CD14-positive monocyte (primary cell): ENCODE data around the gene TEX19. TPM values are rescaled to one million over a fixed set of nuclear protein-coding genes. Genes with fewer than 3 reads are reported as not detected.
A peak's percentile ranks its signal among the peaks of the same experiment; 100 is the strongest.
"Not testable (repeated sequence)": the region's sequence is repeated elsewhere in the genome, so short reads cannot be mapped to it uniquely, and the experiment has no call there.

Experiments
- DNase-seq, 3 donors: peaks; one replicate each; pipeline ENCODE4 v3.0.0-alpha.2; 2011 to 2022
- H2AFZ ChIP-seq: 2 replicates; pipeline ENCODE4 v1.6.0; 2012; ENCODE audit warnings: mild to moderate bottlenecking, low read depth, low read length, inconsistent platforms; ENCODE audit not compliant: insufficient read depth, poor library complexity, severe bottlenecking
- H3K27ac ChIP-seq, 2 donors: 1 replicate in 1 of 2; 2 replicates in 1 of 2; pipeline ENCODE4 v1.5.1; 2012 to 2013; ENCODE audit warnings: low read length in 2 of 2, control low read depth in 1 of 2, inconsistent platforms in 1 of 2, low read depth in 1 of 2, mild to moderate bottlenecking in 1 of 2
- H3K27me3 ChIP-seq, 2 donors: one replicate each; pipeline versions ENCODE4 v1.6.0 to v1.6.1; 2011 to 2013; ENCODE audit warnings: low read length in 2 of 2; ENCODE audit not compliant: control insufficient read depth in 2 of 2, insufficient read depth in 2 of 2
- H3K36me3 ChIP-seq, 2 donors: replicated peaks in 1 of 2; 1 replicate in 1 of 2; 2 replicates in 1 of 2; pipeline versions ENCODE4 v1.5.1 to v1.6.1; 2012 to 2013; ENCODE audit warnings: low read length in 2 of 2, control low read depth in 1 of 2, inconsistent platforms in 1 of 2, mild to moderate bottlenecking in 1 of 2; ENCODE audit not compliant: insufficient read depth in 2 of 2, control insufficient read depth in 1 of 2
- H3K4me1 ChIP-seq, 2 donors: 1 replicate in 1 of 2; 2 replicates in 1 of 2; pipeline versions ENCODE4 v1.5.1 to v1.6.1; 2012 to 2013; ENCODE audit warnings: low read length in 2 of 2, control low read depth in 1 of 2, inconsistent platforms in 1 of 2, mild to moderate bottlenecking in 1 of 2, moderate library complexity in 1 of 2; ENCODE audit not compliant: insufficient read depth in 2 of 2, control insufficient read depth in 1 of 2
- H3K4me2 ChIP-seq: replicated peaks from 2 replicates; pipeline ENCODE3; 2012; ENCODE audit warnings: low read length, moderate library complexity, mild to moderate bottlenecking; ENCODE audit not compliant: poor library complexity, severe bottlenecking; ENCODE audit errors: extremely low read depth
- H3K4me3 ChIP-seq, 3 experiments: fragments of 200-600 bp in 1 of 3; sonication (generic) in 1 of 3; replicated peaks in 1 of 3; 1 replicate in 2 of 3; 2 replicates in 1 of 3; pipeline ENCODE4 v1.5.1; 2011 to 2013; ENCODE audit warnings: low read length in 3 of 3, mild to moderate bottlenecking in 3 of 3, control low read depth in 2 of 3, low read depth in 2 of 3, inconsistent platforms in 1 of 3, moderate library complexity in 1 of 3
- H3K79me2 ChIP-seq: 2 replicates; pipeline ENCODE4 v1.6.0; 2012; ENCODE audit warnings: mild to moderate bottlenecking, control low read depth, inconsistent platforms, low read length, moderate library complexity; ENCODE audit not compliant: insufficient read depth
- H3K9ac ChIP-seq: 2 replicates; pipeline ENCODE4 v1.6.0; 2017; ENCODE audit warnings: low read length, mild to moderate bottlenecking; ENCODE audit not compliant: insufficient read depth, poor library complexity, severe bottlenecking
- H3K9me3 ChIP-seq, 2 donors: replicated peaks in 1 of 2; 1 replicate in 1 of 2; 2 replicates in 1 of 2; pipeline versions ENCODE4 v1.5.1 to v1.6.1; 2012 to 2013; ENCODE audit warnings: low read length in 2 of 2, control low read depth in 1 of 2; ENCODE audit not compliant: control insufficient read depth in 1 of 2, insufficient read depth in 1 of 2
- H4K20me1 ChIP-seq: 2 replicates; pipeline ENCODE4 v1.6.0; 2012; ENCODE audit warnings: mild to moderate bottlenecking, low read length, control low read depth, moderate library complexity; ENCODE audit not compliant: insufficient read depth
- H3K27ac Mint-ChIP-seq, 7 donors: one replicate each; pipeline ENCODE4 v1.8.0; 2020; ENCODE audit warnings: mild to moderate bottlenecking in 7 of 7, mixed read lengths in 7 of 7, moderate library complexity in 6 of 7, inconsistent platforms in 2 of 7
- H3K27me3 Mint-ChIP-seq, 3 donors: one replicate each; pipeline ENCODE4 v1.8.0; 2021 to 2022; ENCODE audit warnings: low read depth in 3 of 3, mild to moderate bottlenecking in 3 of 3, mixed read lengths in 3 of 3, moderate library complexity in 3 of 3, inconsistent platforms in 1 of 3
- H3K36me3 Mint-ChIP-seq, 2 donors: one replicate each; pipeline ENCODE4 v1.8.0; 2020; ENCODE audit warnings: mixed read lengths in 2 of 2, inconsistent platforms in 1 of 2, mild to moderate bottlenecking in 1 of 2
- H3K4me1 Mint-ChIP-seq: one replicate; pipeline ENCODE4 v1.8.0; 2020; ENCODE audit warnings: mild to moderate bottlenecking, mixed read lengths
- H3K4me3 Mint-ChIP-seq, 2 donors: one replicate each; pipeline ENCODE4 v1.8.0; 2020; ENCODE audit warnings: mild to moderate bottlenecking in 2 of 2, mixed read lengths in 2 of 2, moderate library complexity in 1 of 2
- H3K9me3 Mint-ChIP-seq, 7 donors: one replicate each; pipeline ENCODE4 v1.8.0; 2020 to 2022; ENCODE audit warnings: mixed read lengths in 7 of 7, mild to moderate bottlenecking in 6 of 7, moderate library complexity in 6 of 7, inconsistent platforms in 2 of 7
- whole genome bisulfite sequencing: methylation state at CpG from one replicate; pipeline ENCODE4 v1.1.5; 2013; ENCODE audit warnings: missing lambda C conversion rate; ENCODE audit not compliant: insufficient coverage; 5-methylcytosine and 5-hydroxymethylcytosine counted together
- intact Hi-C, 2 donors: fragments of 100-400 bp; cut with micrococcal nuclease; formaldehyde crosslinking; loops; one replicate each; pipeline versions ENCODE4 v1.15.0 to v1.15.1; 2023
- polyA plus RNA-seq, 3 donors: library from polyadenylated mRNA; depleted of rRNA in 1 of 3; unstranded in 2 of 3; stranded (reverse) in 1 of 3; fragments of 300-500 nt in 2 of 3; fragments of >200 nt in 1 of 3; fragmentation: Illumina TruSeq in 2 of 3; gene quantifications; 1 replicate in 2 of 3; 2 replicates in 1 of 3; pipeline ENCODE4 v1.2.3, GENCODE V29; 2012 to 2021
- TF ChIP-seq, protein P1 (sequence below): fragments of 200-600 bp; IDR thresholded peaks from one replicate; pipeline ENCODE4 v1.8.0; 2022; ENCODE audit warnings: antibody characterized with exemption, mild to moderate bottlenecking

Gene TEX19
- polyA plus RNA-seq, 3 donors = not detected

DNA sequence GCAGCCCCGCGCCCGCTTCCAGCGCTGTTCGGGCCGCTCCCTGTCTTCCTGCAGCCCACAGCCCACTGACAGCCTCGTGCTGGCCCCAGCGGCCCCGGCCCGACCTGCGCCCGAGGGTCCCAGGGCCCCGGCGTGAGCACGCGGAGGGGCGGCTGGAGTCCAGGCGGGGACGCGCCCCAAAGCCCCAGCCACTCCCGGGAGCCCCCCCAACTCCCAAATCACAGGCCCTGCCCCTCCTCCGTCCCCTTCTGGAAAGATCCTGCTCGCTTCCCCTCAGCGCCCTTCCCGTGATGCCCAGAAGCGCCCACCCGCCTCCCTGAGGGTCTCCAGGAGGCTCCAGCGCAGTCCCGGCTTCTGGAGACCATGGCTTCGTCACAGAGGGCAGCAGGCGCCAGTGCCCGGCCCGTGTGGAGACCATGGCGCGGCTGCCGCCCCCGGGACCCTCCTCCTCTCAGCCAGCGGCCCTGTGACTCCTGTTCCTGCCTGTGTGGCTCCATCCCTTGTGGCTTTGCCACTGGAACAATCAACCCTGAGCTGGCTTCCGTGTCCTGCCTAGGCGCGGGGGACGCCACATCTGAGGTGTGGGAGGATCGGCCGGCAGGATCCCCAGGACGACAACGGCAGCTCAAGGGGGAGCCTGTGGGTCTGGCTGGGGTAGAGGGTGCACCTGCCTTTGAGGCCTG is 16.5 kb downstream of the TEX19 start:
- H3K36me3 ChIP-seq = no peaks in the 10 kb centered on the region
- no peak for DNase-seq
- no peak overlapping the region for H3K4me3 ChIP-seq
- peaks cover 4 to 11% of the 10 kb centered on the region in 2 donors for H3K4me1 ChIP-seq
- H3K36me3 Mint-ChIP-seq = peaks cover 0 to 1% of the 10 kb centered on the region in 2 donors
- no peak overlapping the region for H3K9ac ChIP-seq
- peak overlapping the region in 1 of 2 donors; percentile 75 for H3K4me3 Mint-ChIP-seq
- H3K27me3 ChIP-seq = peaks cover 18 to 54% of the 10 kb centered on the region in 2 donors
- H3K27ac ChIP-seq = no peak overlapping the region
- H3K27ac Mint-ChIP-seq = no peak overlapping the region
- H3K9me3 Mint-ChIP-seq = peaks cover 0 to 16% (median 4%) of the 10 kb centered on the region in 7 donors
- H2AFZ ChIP-seq = no peak overlapping the region
- H3K4me1 Mint-ChIP-seq = peaks cover 10% of the 10 kb centered on the region
- H3K27me3 Mint-ChIP-seq = peaks cover 54 to 86% (median 63%) of the 10 kb centered on the region in 3 donors
- H4K20me1 ChIP-seq = no peaks in the 10 kb centered on the region
- no peak overlapping the region for H3K4me2 ChIP-seq
- H3K9me3 ChIP-seq = peaks cover 0 to 6% of the 10 kb centered on the region in 2 donors
- TF ChIP-seq, protein P1, sequence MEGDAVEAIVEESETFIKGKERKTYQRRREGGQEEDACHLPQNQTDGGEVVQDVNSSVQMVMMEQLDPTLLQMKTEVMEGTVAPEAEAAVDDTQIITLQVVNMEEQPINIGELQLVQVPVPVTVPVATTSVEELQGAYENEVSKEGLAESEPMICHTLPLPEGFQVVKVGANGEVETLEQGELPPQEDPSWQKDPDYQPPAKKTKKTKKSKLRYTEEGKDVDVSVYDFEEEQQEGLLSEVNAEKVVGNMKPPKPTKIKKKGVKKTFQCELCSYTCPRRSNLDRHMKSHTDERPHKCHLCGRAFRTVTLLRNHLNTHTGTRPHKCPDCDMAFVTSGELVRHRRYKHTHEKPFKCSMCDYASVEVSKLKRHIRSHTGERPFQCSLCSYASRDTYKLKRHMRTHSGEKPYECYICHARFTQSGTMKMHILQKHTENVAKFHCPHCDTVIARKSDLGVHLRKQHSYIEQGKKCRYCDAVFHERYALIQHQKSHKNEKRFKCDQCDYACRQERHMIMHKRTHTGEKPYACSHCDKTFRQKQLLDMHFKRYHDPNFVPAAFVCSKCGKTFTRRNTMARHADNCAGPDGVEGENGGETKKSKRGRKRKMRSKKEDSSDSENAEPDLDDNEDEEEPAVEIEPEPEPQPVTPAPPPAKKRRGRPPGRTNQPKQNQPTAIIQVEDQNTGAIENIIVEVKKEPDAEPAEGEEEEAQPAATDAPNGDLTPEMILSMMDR = no peak
- intact Hi-C loops = no loop called here
- no peaks in the 10 kb centered on the region for H3K79me2 ChIP-seq
- 56% methylated on average over 46 of the region's 46 CpGs for WGBS

DNA sequence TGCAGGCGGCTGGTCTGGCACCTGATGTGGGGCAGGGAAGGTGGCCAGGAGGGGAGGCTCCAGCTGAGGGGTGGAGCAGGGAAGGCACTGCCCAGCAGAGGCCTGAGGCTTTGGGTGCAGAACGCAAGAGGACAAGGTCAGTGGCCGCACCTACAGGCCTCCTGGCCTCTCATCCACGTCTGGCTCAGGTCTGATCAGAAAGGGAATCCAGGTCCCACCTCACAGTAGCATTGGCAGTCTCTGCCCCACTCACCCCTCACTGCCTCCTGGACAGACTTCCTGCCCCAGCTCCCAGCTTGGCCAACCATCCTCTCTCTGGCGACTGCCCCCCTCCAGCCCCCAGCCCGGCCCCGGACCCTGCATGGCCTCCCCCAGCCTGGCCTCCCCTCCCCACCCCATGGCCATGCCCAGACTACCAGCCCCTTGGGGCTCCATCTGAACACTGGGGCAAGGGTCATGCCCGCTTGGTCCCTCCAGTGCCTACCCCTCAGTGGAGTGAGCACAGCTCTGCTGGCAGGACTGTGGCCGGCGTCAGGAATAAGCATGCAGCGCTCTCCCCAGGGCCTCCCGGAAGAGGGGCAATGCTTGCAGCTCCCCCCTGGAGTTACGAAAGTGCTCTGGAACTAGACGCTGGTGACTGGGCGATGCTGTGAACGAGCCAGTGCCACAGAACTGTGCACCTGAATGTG is 17.1 kb downstream of the TEX19 start:
- DNase-seq = no peak
- no peak overlapping the region for H3K9ac ChIP-seq
- Mint-ChIP-seq H3K27me3 (peaks cover 50 to 82% (median 61%) of the 10 kb centered on the region in 3 donors), H3K4me3 (peak overlapping the region in 1 of 2 donors; percentile 75), H3K9me3 (peaks cover 0 to 11% (median 4%) of the 10 kb centered on the region in 7 donors), H3K4me1 (peaks cover 3% of the 10 kb centered on the region), H3K36me3 (peaks cover 0 to 1% of the 10 kb centered on the region in 2 donors), H3K27ac (no peak overlapping the region)
- intact Hi-C loops = no loop called here
- no peak overlapping the region for H3K27ac ChIP-seq
- peaks cover 11 to 47% of the 10 kb centered on the region in 2 donors for H3K27me3 ChIP-seq
- 76% methylated on average over 15 of the region's 16 CpGs for WGBS
- H3K9me3 ChIP-seq = no peaks in the 10 kb centered on the region
- peaks cover under 1 to 4% of the 10 kb centered on the region in 2 donors for H3K4me1 ChIP-seq
- TF ChIP-seq, protein P1 = no peak
- H2AFZ ChIP-seq = no peak overlapping the region
- H3K4me3 ChIP-seq = no peak overlapping the region
- H3K4me2 ChIP-seq = no peak overlapping the region
- H4K20me1 ChIP-seq = no peaks in the 10 kb centered on the region
- no peaks in the 10 kb centered on the region for H3K36me3 ChIP-seq
- no peaks in the 10 kb centered on the region for H3K79me2 ChIP-seq

DNA sequence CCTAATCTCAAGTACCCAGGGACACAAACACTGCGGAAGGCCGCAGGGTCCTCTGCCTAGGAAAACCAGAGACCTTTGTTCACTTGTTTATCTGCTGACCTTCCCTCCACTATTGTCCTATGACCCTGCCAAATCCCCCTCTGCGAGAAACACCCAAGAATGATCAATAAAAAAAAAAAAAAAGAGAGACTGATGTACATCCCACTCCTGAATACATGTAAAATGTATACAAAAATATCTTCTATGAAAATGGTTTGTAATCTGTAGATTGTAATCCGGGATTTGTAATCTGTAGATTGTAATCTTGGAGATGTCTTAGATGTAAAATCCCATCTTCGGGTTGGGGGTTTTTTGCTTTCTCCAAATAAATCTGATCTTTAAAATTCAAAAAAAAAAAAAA is 18.2 kb downstream of the TEX19 start:
- DNase-seq, intact Hi-C loops, H3K27ac ChIP-seq, H3K27ac Mint-ChIP-seq, H3K36me3 ChIP-seq, H3K4me3 ChIP-seq, H3K9ac ChIP-seq, H3K9me3 ChIP-seq, H3K4me1 ChIP-seq, H4K20me1 ChIP-seq, H2AFZ ChIP-seq, H3K4me2 ChIP-seq, H3K4me1 Mint-ChIP-seq, H3K36me3 Mint-ChIP-seq, H3K79me2 ChIP-seq: not testable (repeated sequence)
- H3K27me3 ChIP-seq = peaks cover 5 to 40% of the 10 kb centered on the region in 2 donors
- no CpG with 5 or more reads among the region's 5 CpGs for WGBS
- Mint-ChIP-seq H3K4me3 (peak overlapping the region in 1 of 2 donors; percentile 39), H3K9me3 (peaks cover 0 to 11% (median 4%) of the 10 kb centered on the region in 7 donors), H3K27me3 (peaks cover 51 to 80% (median 61%) of the 10 kb centered on the region in 3 donors)
